ENCODE data around the gene TMEM158. TPM values are rescaled to one million over a fixed set of nuclear protein-coding genes. Genes with fewer than 3 reads are reported as not detected.

Gene TMEM158
- total RNA-seq, 1 experiment from 2014 or later, result 17.0 TPM

- H3K9me3 ChIP-seq, result no peaks in the 10 kb centered on the region
- no peak overlapping the region for H3K4me3 ChIP-seq
- no peaks in the 10 kb centered on the region for H3K27me3 ChIP-seq
- H3K36me3 ChIP-seq, result no peaks in the 10 kb centered on the region
- no peak for DNase-seq
Measured at GRCh38 chr3:45187694-45188141, 38.4 kb downstream of the TMEM158 start.

DNA sequence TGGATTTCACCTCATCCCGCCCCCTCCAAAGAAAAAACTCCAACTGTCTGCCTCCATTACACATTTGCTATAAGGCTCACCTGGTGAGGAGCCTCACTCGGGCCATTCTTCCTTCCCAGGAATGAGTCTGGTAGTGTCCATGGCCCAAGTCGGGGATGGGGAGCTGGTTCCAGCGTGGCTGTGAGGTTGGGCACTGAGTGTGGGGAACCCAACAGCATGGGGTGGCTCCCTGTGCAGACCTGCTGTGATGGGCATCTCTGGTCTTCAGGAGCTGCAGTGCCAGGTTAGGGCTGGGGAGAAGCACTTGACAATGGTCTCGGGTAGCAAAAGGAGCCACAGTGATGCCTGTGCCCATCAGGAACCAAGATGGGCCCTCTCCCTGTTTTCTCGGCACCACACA is 39.2 kb downstream of the TMEM158 start:
- H3K27me3 ChIP-seq, result no peaks in the 10 kb centered on the region
- no peak for DNase-seq
- no peaks in the 10 kb centered on the region for H3K9me3 ChIP-seq
- H3K36me3 ChIP-seq, result no peaks in the 10 kb centered on the region
- no peak overlapping the region for H3K4me3 ChIP-seq

DNA sequence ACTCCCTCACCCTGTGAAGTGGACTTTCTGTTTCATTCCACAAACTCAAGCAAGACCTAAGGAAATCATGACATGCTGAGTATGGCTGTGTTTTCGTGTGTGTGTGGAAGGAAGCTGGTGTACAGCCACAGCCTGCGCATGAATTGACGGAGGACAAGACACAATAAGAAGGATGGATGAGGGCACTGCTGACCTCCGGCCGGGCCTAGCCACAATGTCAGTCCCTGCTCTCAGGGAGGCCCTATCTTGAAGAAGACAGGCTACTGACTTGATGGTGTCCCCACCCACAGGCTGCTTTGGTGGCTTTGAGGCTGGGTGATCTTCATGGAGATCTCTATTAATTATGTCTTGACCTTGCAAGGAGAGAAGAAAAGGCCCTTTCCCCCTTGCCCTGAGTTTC is 40.6 kb downstream of the TMEM158 start:
- no peaks in the 10 kb centered on the region for H3K9me3 ChIP-seq
- H3K4me3 ChIP-seq, result no peak overlapping the region
- no peak for DNase-seq
- H3K27me3 ChIP-seq, result no peaks in the 10 kb centered on the region
- no peaks in the 10 kb centered on the region for H3K36me3 ChIP-seq

GRCh38 chr3:45185052-45185451 is 41.0 kb downstream of the TMEM158 start:
- Histone ChIP-seq H3K4me3 (no peak overlapping the region), H3K27me3 (no peaks in the 10 kb centered on the region), H3K36me3 (no peaks in the 10 kb centered on the region), H3K9me3 (no peaks in the 10 kb centered on the region)
- DNase-seq, result no peak

GRCh38 chr3:45183872-45184262 is 42.2 kb downstream of the TMEM158 start:
- DNase-seq, result no peak

DNA sequence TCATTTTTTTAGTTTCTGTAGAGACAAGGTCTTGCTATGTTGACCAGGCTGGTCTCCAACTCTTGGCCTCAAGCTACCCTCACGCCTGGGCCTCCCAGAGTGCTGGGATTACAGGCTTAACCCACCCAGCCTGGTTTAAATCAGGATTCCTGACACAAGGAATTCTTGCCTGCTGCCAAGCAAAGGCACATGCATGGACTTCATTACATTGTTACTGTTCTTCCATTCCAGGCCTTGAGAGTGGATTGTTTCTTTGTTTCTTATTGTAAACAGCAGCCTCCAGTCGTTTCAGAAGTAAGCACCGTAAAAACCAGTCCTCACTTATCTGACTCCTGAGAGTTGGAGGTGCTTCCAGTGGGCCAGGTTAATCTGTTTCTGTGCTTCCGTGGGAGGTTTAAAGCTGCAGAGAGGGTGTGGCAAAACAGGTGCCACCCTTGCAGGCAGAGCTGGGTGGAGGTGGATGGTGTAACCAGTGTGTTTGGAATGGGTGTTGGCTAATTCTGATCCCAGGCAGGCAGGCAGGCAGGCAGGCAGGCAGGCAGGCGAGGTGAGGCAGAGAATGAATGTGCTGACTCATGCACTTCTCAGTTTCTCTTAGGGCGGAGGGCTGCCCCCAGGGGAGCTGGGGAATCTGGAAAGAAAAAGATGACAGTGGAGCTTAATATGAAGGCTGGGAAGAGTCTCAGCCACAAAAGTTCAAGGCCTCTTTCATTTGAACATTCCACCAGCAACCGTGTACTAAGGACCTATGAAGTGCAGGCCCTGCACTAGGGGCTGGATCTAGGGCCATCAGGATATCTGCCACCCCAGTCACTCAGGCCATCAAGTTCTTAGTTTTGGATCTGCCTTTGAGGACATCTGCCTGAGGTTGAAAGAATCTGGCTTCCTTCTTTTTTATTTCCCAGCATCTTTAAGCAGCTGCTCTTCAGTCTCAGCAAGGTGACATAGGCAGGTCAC is 42.9 kb downstream of the TMEM158 start:
- Histone ChIP-seq H3K9me3 (no peaks in the 10 kb centered on the region), H3K36me3 (no peaks in the 10 kb centered on the region), H3K27me3 (no peaks in the 10 kb centered on the region), H3K4me3 (no peak overlapping the region)
- DNase-seq, result peak; percentile 65

More at GRCh38 chr3:45183872-45184262, 42.2 kb downstream of the TMEM158 start:
- H3K27me3 ChIP-seq, result no peaks in the 10 kb centered on the region
- no peaks in the 10 kb centered on the region for H3K9me3 ChIP-seq
- H3K36me3 ChIP-seq, result no peaks in the 10 kb centered on the region
- no peak overlapping the region for H3K4me3 ChIP-seq

GRCh38 chr3:45181496-45181895 is 44.6 kb downstream of the TMEM158 start:
- H3K27me3 ChIP-seq, result no peaks in the 10 kb centered on the region
- no peaks in the 10 kb centered on the region for H3K36me3 ChIP-seq
- no peak overlapping the region for H3K4me3 ChIP-seq
- DNase-seq, result no peak
- no peaks in the 10 kb centered on the region for H3K9me3 ChIP-seq

DNA sequence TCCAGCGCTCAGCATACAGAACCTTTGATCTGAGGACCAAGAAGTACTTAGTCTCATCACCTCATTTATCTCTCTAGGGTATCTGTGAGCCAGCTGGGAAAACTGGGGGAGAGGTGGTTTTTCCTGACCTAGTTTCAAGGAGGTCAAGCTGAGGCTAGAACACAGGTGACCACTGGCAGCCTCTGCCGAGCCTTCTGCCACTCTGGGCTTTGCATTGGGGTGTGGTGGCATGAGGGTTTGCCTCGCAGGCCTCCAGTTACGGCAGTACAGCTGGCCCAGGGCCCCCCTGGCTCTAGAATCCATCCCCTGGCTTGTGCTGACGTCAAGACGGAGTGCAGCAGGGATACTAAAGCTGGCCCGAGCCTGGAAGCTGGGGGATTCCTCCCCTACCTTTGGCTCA is 45.2 kb downstream of the TMEM158 start:
- Histone ChIP-seq H3K9me3 (no peaks in the 10 kb centered on the region), H3K36me3 (no peaks in the 10 kb centered on the region), H3K4me3 (no peak overlapping the region), H3K27me3 (no peaks in the 10 kb centered on the region)
- no peak for DNase-seq

GRCh38 chr3:45180051-45180450 is 46.0 kb downstream of the TMEM158 start:
- Histone ChIP-seq H3K9me3 (no peaks in the 10 kb centered on the region), H3K27me3 (no peaks in the 10 kb centered on the region), H3K4me3 (no peak overlapping the region), H3K36me3 (no peaks in the 10 kb centered on the region)
- DNase-seq, result peak; percentile 93

DNA sequence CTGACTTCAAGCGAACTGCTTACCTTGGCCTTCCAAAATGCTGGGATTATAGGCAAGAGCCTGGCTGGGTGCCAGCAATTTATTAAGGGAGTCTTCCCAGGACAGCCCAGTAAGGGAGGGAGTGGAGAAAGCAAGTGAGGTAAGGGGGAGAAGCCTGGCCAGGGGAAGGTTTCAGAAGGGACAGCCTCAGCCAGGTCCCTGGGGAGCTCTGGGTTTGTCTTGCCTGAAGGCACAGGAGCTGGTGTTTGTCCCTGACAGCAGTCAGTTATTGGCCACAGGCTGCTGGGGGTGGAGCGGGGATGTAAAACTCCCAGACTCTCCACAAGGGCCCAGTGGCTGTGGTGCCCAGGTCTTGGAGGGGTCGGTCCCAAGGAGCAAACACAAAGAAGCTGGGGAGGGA is 46.9 kb downstream of the TMEM158 start:
- H3K4me3 ChIP-seq, result no peak overlapping the region
- DNase-seq, result peak; percentile 65
- H3K9me3 ChIP-seq, result no peaks in the 10 kb centered on the region
- no peaks in the 10 kb centered on the region for H3K36me3 ChIP-seq
- H3K27me3 ChIP-seq, result no peaks in the 10 kb centered on the region

DNA sequence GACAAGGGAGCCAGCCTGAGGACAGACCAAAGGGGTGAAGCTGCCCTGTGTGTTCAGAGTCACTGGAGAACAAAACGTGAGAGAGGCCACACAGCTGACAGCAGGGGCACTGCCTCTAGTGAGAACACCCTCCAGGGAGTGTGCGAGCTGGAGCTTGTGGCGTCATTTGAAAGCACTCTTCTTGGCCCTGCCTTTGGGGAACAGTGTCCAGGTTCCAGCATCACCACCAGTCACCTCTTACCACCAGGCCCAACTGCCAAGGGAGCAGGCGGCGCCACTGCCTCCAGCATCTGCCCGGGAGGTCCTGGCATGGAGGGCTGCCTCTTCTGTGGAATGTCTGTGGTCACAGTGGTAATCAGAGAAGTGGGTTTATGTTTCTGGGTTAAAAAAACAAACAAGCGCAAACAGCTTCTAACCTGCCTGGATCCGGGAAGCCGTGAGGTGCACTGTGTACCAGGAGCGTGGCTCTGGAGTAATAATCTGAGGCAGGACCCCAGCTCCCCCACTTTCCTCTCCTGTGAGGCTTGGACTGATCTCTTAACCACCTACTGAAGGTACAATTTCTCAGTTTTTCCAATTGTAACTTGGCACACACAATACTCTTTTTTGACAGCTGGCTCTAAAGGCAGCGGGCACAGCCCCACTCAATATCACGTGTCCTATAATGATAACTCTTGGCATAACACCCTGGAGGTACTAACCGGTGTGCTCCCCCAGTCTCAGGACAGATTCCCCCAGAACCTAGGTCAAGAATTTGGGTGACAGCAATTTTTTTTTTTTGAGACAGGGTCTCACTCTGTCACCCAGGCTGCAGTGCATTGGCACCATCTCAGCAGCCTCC is 47.7 kb downstream of the TMEM158 start:
- DNase-seq, result peak; percentile 98
- H3K27me3 ChIP-seq, result no peaks in the 10 kb centered on the region
- no peaks in the 10 kb centered on the region for H3K9me3 ChIP-seq

GRCh38 chr3:45176912-45177311 is 49.2 kb downstream of the TMEM158 start:
- no peaks in the 10 kb centered on the region for H3K36me3 ChIP-seq
- H3K9me3 ChIP-seq, result no peaks in the 10 kb centered on the region
- no peak overlapping the region for H3K4me3 ChIP-seq
- no peaks in the 10 kb centered on the region for H3K27me3 ChIP-seq
- DNase-seq, result no peak

More for the DNA sequence above, 47.7 kb downstream of the TMEM158 start:
- Histone ChIP-seq H3K36me3 (no peaks in the 10 kb centered on the region), H3K4me3 (no peak overlapping the region)

Other genes with a start within 250 kb of the TMEM158 start
- gene CLEC3B, start 200.0 kb downstream of the TMEM158 start, total RNA-seq (2014; rRNA removed; shearing (Covaris generic); ENCODE audit: low replicate concordance), result 0.10 and 2.0 TPM in 2 replicates
- gene CDCP1, start 79.9 kb downstream of the TMEM158 start, total RNA-seq (2014; rRNA removed; shearing (Covaris generic); ENCODE audit: low replicate concordance), result 0.03 and 1.3 TPM in 2 replicates
- 6.2 and 6.4 TPM in 2 replicates for gene LARS2, start 162.3 kb upstream of the TMEM158 start, total RNA-seq (2014; rRNA removed; shearing (Covaris generic); ENCODE audit: low replicate concordance)

Measured in MG63 (cell line).